Spleen (tissue), 7 donors: ENCODE results near the gene CPED1.

Experiments used
- CTCF ChIP-seq, 11 experiments: fragments of 200-600 bp in 7 of 11; fragments of 450-650 bp in 4 of 11; sonication (generic) in 4 of 11; IDR thresholded peaks in 8 of 11; conservative IDR thresholded peaks in 3 of 11; 1 replicate in 7 of 11; 2 replicates in 4 of 11; pipeline versions ENCODE4 v1.4.0 to v1.8.0; 2016 to 2021; ENCODE audit warnings: antibody characterized with exemption in 11 of 11, inconsistent platforms in 4 of 11, mild to moderate bottlenecking in 1 of 11
- POLR2A ChIP-seq, 3 donors: fragments of 450-650 bp; IDR thresholded peaks; one replicate each; pipeline ENCODE4 v1.5.1; 2017; ENCODE audit warnings: antibody characterized with exemption in 3 of 3, mild to moderate bottlenecking in 1 of 3
- POLR2AphosphoS5 ChIP-seq, 3 donors: sonication (generic); formaldehyde crosslinking; IDR thresholded peaks; one replicate each; pipeline ENCODE4 v1.5.1; 2017; ENCODE audit warnings: antibody characterized with exemption in 3 of 3
- donor health status: DM: no; HTN: no; CAD: no; lungs with moderate emphysema.
- donor health status: DM: no; HTN: no; CAD: no.
- donor health status: DM: no; HTN: no; CAD: no.

GRCh38 chr7:121061677-121062582, 73.4 kb downstream of the CPED1 start:
- no peak for TF ChIP-seq CTCF (IDR thresholded peaks at IDR 0.05 in 8 of 11, conservative IDR thresholded peaks at IDR 0.05 in 3 of 11)
- no peak for TF ChIP-seq POLR2A (IDR thresholded peaks at IDR 0.05)
- no peak for TF ChIP-seq POLR2AphosphoS5 (IDR thresholded peaks at IDR 0.05)
